ENCODE results near the gene SDSL.

Gene SDSL

GRCh38 chr12:113420996-113421595 is 1.1 kb upstream of the SDSL start:
- Histone ChIP-seq H3K27ac (ENCODE audit: low read depth, low read length) (no peak overlapping the region), H3K4me3 (ENCODE audit: low read depth, low read length) (no peak overlapping the region), H2AK5ac (ENCODE audit: low read length) (no peak overlapping the region), H3K79me1 (ENCODE audit: low read length) (peaks cover 4% of the 10 kb centered on the region), H2BK120ac (ENCODE audit: insufficient read depth, low read length, poor library complexity) (no peak overlapping the region), H3K27me3 (ENCODE audit: insufficient read depth, low read length) (no peaks in the 10 kb centered on the region), H3K14ac (ENCODE audit: low read length) (no peak overlapping the region), H4K91ac (ENCODE audit: low read depth, low read length) (no peak overlapping the region), H3K4ac (ENCODE audit: low read depth, low read length) (no peak overlapping the region), H2AFZ (ENCODE audit: insufficient read depth, low read length, poor library complexity) (no peak overlapping the region), H3K4me1 (ENCODE audit: control insufficient read depth in 1 of 2, insufficient read depth in 2 of 2, low read length in 2 of 2) (peaks cover 7 to 10% of the 10 kb centered on the region in 2 experiments), H4K8ac (ENCODE audit: low read depth, low read length) (no peak overlapping the region), H2BK5ac (ENCODE audit: low read depth, low read length, poor library complexity) (no peak overlapping the region), H4K12ac (ENCODE audit: low read depth, low read length) (no peak overlapping the region), H3K23ac (ENCODE audit: low read length) (no peak overlapping the region), H3K18ac (ENCODE audit: low read length) (no peak overlapping the region), H3K79me2 (ENCODE audit: control insufficient read depth, insufficient read depth, low read length, poor library complexity) (peaks cover 3% of the 10 kb centered on the region), H3K36me3 (ENCODE audit: control insufficient read depth in 1 of 2, insufficient read depth in 2 of 2, low read length in 2 of 2) (no peaks in the 10 kb centered on the region), H3K9ac (ENCODE audit: low read length) (no peak overlapping the region), H3K4me2 (ENCODE audit: low read length) (no peak overlapping the region), H2BK12ac (ENCODE audit: low read length) (no peak overlapping the region), H3K9me3 (ENCODE audit: insufficient read depth, low read depth, low read length) (no peaks in the 10 kb centered on the region)
- WGBS (ENCODE audit: extremely low coverage, insufficient coverage, insufficient read length) = no CpG with 5 or more reads among the region's 2 CpGs
- DNase-seq = no peak

- peak overlapping the region; percentile 62 for H3K9ac ChIP-seq (ENCODE audit: low read length)
- H3K18ac ChIP-seq (ENCODE audit: low read length) = no peak overlapping the region
- DNase-seq = no peak
- H3K9me3 ChIP-seq (ENCODE audit: insufficient read depth, low read depth, low read length) = no peaks in the 10 kb centered on the region
- H2BK5ac ChIP-seq (ENCODE audit: low read depth, low read length, poor library complexity) = no peak overlapping the region
- H3K79me1 ChIP-seq (ENCODE audit: low read length) = peaks cover 4% of the 10 kb centered on the region
- no peak overlapping the region for H3K27ac ChIP-seq (ENCODE audit: low read depth, low read length)
- peak overlapping the region; percentile 58 for H3K4me3 ChIP-seq (ENCODE audit: low read depth, low read length)
- H3K23ac ChIP-seq (ENCODE audit: low read length) = no peak overlapping the region
- H2BK120ac ChIP-seq (ENCODE audit: insufficient read depth, low read length, poor library complexity) = peak overlapping the region; percentile 39
- peak overlapping the region; percentile 57 for H4K12ac ChIP-seq (ENCODE audit: low read depth, low read length)
- peak overlapping the region; percentile 21 for H2BK12ac ChIP-seq (ENCODE audit: low read length)
- H4K8ac ChIP-seq (ENCODE audit: low read depth, low read length) = peak overlapping the region; percentile 92
- H3K27me3 ChIP-seq (ENCODE audit: insufficient read depth, low read length) = no peaks in the 10 kb centered on the region
- no CpG with 5 or more reads among the region's 6 CpGs for WGBS (ENCODE audit: extremely low coverage, insufficient coverage, insufficient read length)
- peak overlapping the region; percentile 74 for H4K91ac ChIP-seq (ENCODE audit: low read depth, low read length)
- H2AFZ ChIP-seq (ENCODE audit: insufficient read depth, low read length, poor library complexity) = no peak overlapping the region
- H3K4me2 ChIP-seq (ENCODE audit: low read length) = peak overlapping the region; percentile 53
- H3K36me3 ChIP-seq (ENCODE audit: control insufficient read depth in 1 of 2, insufficient read depth in 2 of 2, low read length in 2 of 2) = no peaks in the 10 kb centered on the region
- no peak overlapping the region for H3K4ac ChIP-seq (ENCODE audit: low read depth, low read length)
- H3K14ac ChIP-seq (ENCODE audit: low read length) = peak overlapping the region; percentile 57
- peaks cover 3% of the 10 kb centered on the region for H3K79me2 ChIP-seq (ENCODE audit: control insufficient read depth, insufficient read depth, low read length, poor library complexity)
- peaks cover 7 to 10% of the 10 kb centered on the region in 2 experiments for H3K4me1 ChIP-seq (ENCODE audit: control insufficient read depth in 1 of 2, insufficient read depth in 2 of 2, low read length in 2 of 2)
- no peak overlapping the region for H2AK5ac ChIP-seq (ENCODE audit: low read length)
These were observed 898 bp downstream of the SDSL start for GRCh38 chr12:113422886-113423669.

- no peak overlapping the region for H3K27ac ChIP-seq (ENCODE audit: low read depth, low read length)
- no peaks in the 10 kb centered on the region for H3K36me3 ChIP-seq (ENCODE audit: control insufficient read depth in 1 of 2, insufficient read depth in 2 of 2, low read length in 2 of 2)
- H3K27me3 ChIP-seq (ENCODE audit: insufficient read depth, low read length) = no peaks in the 10 kb centered on the region
- no peak overlapping the region for H3K4ac ChIP-seq (ENCODE audit: low read depth, low read length)
- peaks cover 4% of the 10 kb centered on the region for H3K79me1 ChIP-seq (ENCODE audit: low read length)
- no peak overlapping the region for H3K23ac ChIP-seq (ENCODE audit: low read length)
- peaks cover 3% of the 10 kb centered on the region for H3K79me2 ChIP-seq (ENCODE audit: control insufficient read depth, insufficient read depth, low read length, poor library complexity)
- no peak overlapping the region for H4K8ac ChIP-seq (ENCODE audit: low read depth, low read length)
- H4K91ac ChIP-seq (ENCODE audit: low read depth, low read length) = no peak overlapping the region
- H3K9ac ChIP-seq (ENCODE audit: low read length) = no peak overlapping the region
- peaks cover 7 to 10% of the 10 kb centered on the region in 2 experiments for H3K4me1 ChIP-seq (ENCODE audit: control insufficient read depth in 1 of 2, insufficient read depth in 2 of 2, low read length in 2 of 2)
- no peak overlapping the region for H3K4me2 ChIP-seq (ENCODE audit: low read length)
- H3K14ac ChIP-seq (ENCODE audit: low read length) = no peak overlapping the region
- no peak overlapping the region for H4K12ac ChIP-seq (ENCODE audit: low read depth, low read length)
- peaks cover 5% of the 10 kb centered on the region for H3K9me3 ChIP-seq (ENCODE audit: insufficient read depth, low read depth, low read length)
- no peak overlapping the region for H2BK12ac ChIP-seq (ENCODE audit: low read length)
- no peak overlapping the region for H2BK120ac ChIP-seq (ENCODE audit: insufficient read depth, low read length, poor library complexity)
- H2AK5ac ChIP-seq (ENCODE audit: low read length) = no peak overlapping the region
- no peak overlapping the region for H3K4me3 ChIP-seq (ENCODE audit: low read depth, low read length)
- no peak overlapping the region for H2AFZ ChIP-seq (ENCODE audit: insufficient read depth, low read length, poor library complexity)
- DNase-seq = no peak
- H3K18ac ChIP-seq (ENCODE audit: low read length) = no peak overlapping the region
- no CpG with 5 or more reads among the region's 1 CpG for WGBS (ENCODE audit: extremely low coverage, insufficient coverage, insufficient read length)
- no peak overlapping the region for H2BK5ac ChIP-seq (ENCODE audit: low read depth, low read length, poor library complexity)
These were observed 2.3 kb downstream of the SDSL start for GRCh38 chr12:113424456-113424855.

GRCh38 chr12:113424915-113425823 is 3.0 kb downstream of the SDSL start:
- no peak overlapping the region for H3K4me2 ChIP-seq (ENCODE audit: low read length)
- peak overlapping the region; percentile 23 for H4K8ac ChIP-seq (ENCODE audit: low read depth, low read length)
- H2BK120ac ChIP-seq (ENCODE audit: insufficient read depth, low read length, poor library complexity) = no peak overlapping the region
- no peak overlapping the region for H4K12ac ChIP-seq (ENCODE audit: low read depth, low read length)
- H3K18ac ChIP-seq (ENCODE audit: low read length) = no peak overlapping the region
- H2AFZ ChIP-seq (ENCODE audit: insufficient read depth, low read length, poor library complexity) = no peak overlapping the region
- no peak overlapping the region for H3K4me3 ChIP-seq (ENCODE audit: low read depth, low read length)
- H3K4ac ChIP-seq (ENCODE audit: low read depth, low read length) = no peak overlapping the region
- no peak overlapping the region for H3K9ac ChIP-seq (ENCODE audit: low read length)
- no peak overlapping the region for H3K27ac ChIP-seq (ENCODE audit: low read depth, low read length)
- no peak overlapping the region for H2BK5ac ChIP-seq (ENCODE audit: low read depth, low read length, poor library complexity)
- no peaks in the 10 kb centered on the region for H3K36me3 ChIP-seq (ENCODE audit: control insufficient read depth in 1 of 2, insufficient read depth in 2 of 2, low read length in 2 of 2)
- peak; percentile 33 to 64 for DNase-seq
- H4K91ac ChIP-seq (ENCODE audit: low read depth, low read length) = no peak overlapping the region
- H3K79me1 ChIP-seq (ENCODE audit: low read length) = peaks cover 4% of the 10 kb centered on the region
- peaks cover 7 to 10% of the 10 kb centered on the region in 2 experiments for H3K4me1 ChIP-seq (ENCODE audit: control insufficient read depth in 1 of 2, insufficient read depth in 2 of 2, low read length in 2 of 2)
- H3K14ac ChIP-seq (ENCODE audit: low read length) = no peak overlapping the region
- H3K23ac ChIP-seq (ENCODE audit: low read length) = no peak overlapping the region
- peaks cover 5% of the 10 kb centered on the region for H3K9me3 ChIP-seq (ENCODE audit: insufficient read depth, low read depth, low read length)
- 100% methylated on average over 1 of the region's 20 CpGs for WGBS (ENCODE audit: extremely low coverage, insufficient coverage, insufficient read length)
- no peak overlapping the region for H2AK5ac ChIP-seq (ENCODE audit: low read length)
- no peak overlapping the region for H2BK12ac ChIP-seq (ENCODE audit: low read length)
- H3K27me3 ChIP-seq (ENCODE audit: insufficient read depth, low read length) = peaks cover under 1% of the 10 kb centered on the region
- peaks cover 3% of the 10 kb centered on the region for H3K79me2 ChIP-seq (ENCODE audit: control insufficient read depth, insufficient read depth, low read length, poor library complexity)

All from trophoblast cell (in vitro differentiated cells and primary cell).